H9 (cell line): Measurements from ENCODE around the gene PCSK2. TPM values are rescaled to one million over a fixed set of nuclear protein-coding genes. Genes with fewer than 3 reads are reported as not detected.

Source experiments
- DNase-seq: peaks from one replicate; pipeline ENCODE4 v3.0.0-alpha.2; 2017
- H2AFZ ChIP-seq: one replicate; pipeline ENCODE4 v1.6.1; 2013; ENCODE audit warnings: mild to moderate bottlenecking, low read length, control low read depth, moderate library complexity
- H2AK5ac ChIP-seq: 2 replicates; pipeline ENCODE4 v1.6.1; 2013; ENCODE audit warnings: low read length, control low read depth, mixed read lengths; ENCODE audit not compliant: insufficient read length
- H2BK120ac ChIP-seq: one replicate; pipeline ENCODE4 v1.6.1; 2013; ENCODE audit warnings: low read depth, mild to moderate bottlenecking, low read length, control low read depth, inconsistent platforms; ENCODE audit not compliant: poor library complexity, severe bottlenecking
- H2BK12ac ChIP-seq: 2 replicates; pipeline ENCODE4 v1.6.1; 2013; ENCODE audit warnings: low read length, control low read depth, mixed read lengths, low read depth; ENCODE audit not compliant: insufficient read length
- H2BK15ac ChIP-seq: 2 replicates; pipeline ENCODE4 v1.6.1; 2013; ENCODE audit warnings: low read depth, low read length, control low read depth
- H2BK20ac ChIP-seq: one replicate; pipeline ENCODE4 v1.6.1; 2013; ENCODE audit warnings: low read depth, mild to moderate bottlenecking, low read length, control low read depth, inconsistent platforms; ENCODE audit not compliant: poor library complexity, severe bottlenecking
- H2BK5ac ChIP-seq: 2 replicates; pipeline ENCODE4 v1.6.1; 2013; ENCODE audit warnings: low read length, control low read depth, mixed read lengths; ENCODE audit not compliant: insufficient read length
- H3K14ac ChIP-seq: 2 replicates; pipeline ENCODE4 v1.6.1; 2013; ENCODE audit warnings: low read length, control low read depth; ENCODE audit not compliant: insufficient read depth
- H3K18ac ChIP-seq: 2 replicates; pipeline ENCODE4 v1.6.1; 2013; ENCODE audit warnings: low read depth, mild to moderate bottlenecking, mixed read lengths, low read length, control low read depth; ENCODE audit not compliant: insufficient read length
- H3K23ac ChIP-seq: 2 replicates; pipeline ENCODE4 v1.6.1; 2013; ENCODE audit warnings: low read length, control low read depth, mixed read lengths, low read depth; ENCODE audit not compliant: insufficient read length
- H3K23me2 ChIP-seq: 2 replicates; pipeline ENCODE4 v1.6.1; 2013; ENCODE audit warnings: low read depth, mild to moderate bottlenecking, mixed read lengths, low read length, control low read depth; ENCODE audit not compliant: insufficient read length, poor library complexity, severe bottlenecking
- H3K27ac ChIP-seq: 2 replicates; pipeline ENCODE4 v1.5.1; 2013; ENCODE audit warnings: low read length, control low read depth, mixed read lengths, low read depth; ENCODE audit not compliant: insufficient read length
- H3K27me3 ChIP-seq: 2 replicates; pipeline ENCODE4 v1.6.1; 2013; ENCODE audit warnings: low read length, control low read depth, inconsistent platforms; ENCODE audit not compliant: insufficient read depth
- H3K4ac ChIP-seq: 2 replicates; pipeline ENCODE4 v1.6.1; 2013; ENCODE audit warnings: low read depth, mild to moderate bottlenecking, control low read depth, inconsistent platforms, low read length, moderate library complexity
- H3K4me1 ChIP-seq: 2 replicates; pipeline ENCODE4 v1.6.1; 2013; ENCODE audit warnings: low read length, control low read depth, inconsistent platforms; ENCODE audit not compliant: insufficient read depth
- H3K4me2 ChIP-seq: 2 replicates; pipeline ENCODE4 v1.6.1; 2013; ENCODE audit warnings: low read length, control low read depth, mixed read lengths; ENCODE audit not compliant: insufficient read length, insufficient read depth
- H3K56ac ChIP-seq: 2 replicates; pipeline ENCODE4 v1.6.1; 2013; ENCODE audit warnings: low read depth, mild to moderate bottlenecking, mixed read lengths, low read length, control low read depth; ENCODE audit not compliant: insufficient read length
- H3K79me1 ChIP-seq: 2 replicates; pipeline ENCODE4 v1.6.1; 2013; ENCODE audit warnings: low read depth, mild to moderate bottlenecking, moderate library complexity, low read length, control low read depth, inconsistent platforms; ENCODE audit not compliant: insufficient read depth, poor library complexity, severe bottlenecking
- H3K79me2 ChIP-seq: 2 replicates; pipeline ENCODE4 v1.6.1; 2013; ENCODE audit warnings: low read length, control low read depth, inconsistent platforms; ENCODE audit not compliant: insufficient read depth
- H3K9ac ChIP-seq: 2 replicates; pipeline ENCODE4 v1.6.1; 2013; ENCODE audit warnings: low read length, control low read depth, mixed read lengths; ENCODE audit not compliant: insufficient read length; ENCODE audit errors: extremely low read depth
- H3K9me3 ChIP-seq: one replicate; pipeline ENCODE4 v1.6.1; 2013; ENCODE audit warnings: low read depth, low read length, inconsistent platforms; ENCODE audit not compliant: control insufficient read depth
- H3T11ph ChIP-seq: one replicate; pipeline ENCODE4 v1.6.1; 2013; ENCODE audit warnings: mild to moderate bottlenecking, low read length, control low read depth, inconsistent platforms
- H4K20me1 ChIP-seq: one replicate; pipeline ENCODE4 v1.6.1; 2013; ENCODE audit not compliant: control insufficient read depth, insufficient read length, insufficient read depth
- H4K5ac ChIP-seq: 2 replicates; pipeline ENCODE4 v1.6.1; 2013; ENCODE audit warnings: low read depth, mild to moderate bottlenecking, mixed read lengths, low read length, control low read depth; ENCODE audit not compliant: insufficient read length
- H4K8ac ChIP-seq: replicated peaks from 2 replicates; pipeline ENCODE4 v1.6.1; 2013; ENCODE audit warnings: low read length, control low read depth, mixed read lengths, low read depth; ENCODE audit not compliant: insufficient read length
- H4K91ac ChIP-seq: 2 replicates; pipeline ENCODE4 v1.6.1; 2013; ENCODE audit warnings: low read depth, mild to moderate bottlenecking, moderate library complexity, mixed read lengths, low read length, control low read depth; ENCODE audit not compliant: insufficient read length
- H3K27ac Mint-ChIP-seq, 3 experiments: 2 replicates in 2 of 3; 3 replicates in 1 of 3; pipeline ENCODE4 v1.8.0; 2020 to 2021; ENCODE audit warnings: mixed read lengths in 3 of 3, mild to moderate bottlenecking in 1 of 3, moderate library complexity in 1 of 3
- H3K27me3 Mint-ChIP-seq: 2 replicates; pipeline ENCODE4 v1.8.0; 2021; ENCODE audit warnings: low read depth, mild to moderate bottlenecking, moderate library complexity, mixed read lengths
- H3K36me3 Mint-ChIP-seq, 3 experiments: 2 replicates in 2 of 3; 3 replicates in 1 of 3; pipeline ENCODE4 v1.8.0; 2020 to 2021; ENCODE audit warnings: low read depth in 3 of 3, mixed read lengths in 3 of 3; ENCODE audit not compliant: insufficient read depth in 1 of 3
- H3K4me1 Mint-ChIP-seq, 2 experiments: 2 replicates each; pipeline ENCODE4 v1.8.0; 2020; ENCODE audit warnings: mixed read lengths in 2 of 2
- H3K4me3 Mint-ChIP-seq, 2 experiments: 2 replicates in 1 of 2; 3 replicates in 1 of 2; pipeline ENCODE4 v1.8.0; 2020 to 2021; ENCODE audit warnings: mild to moderate bottlenecking in 2 of 2, mixed read lengths in 2 of 2, moderate library complexity in 1 of 2
- H3K9me3 Mint-ChIP-seq, 2 experiments: 2 replicates in 1 of 2; 3 replicates in 1 of 2; pipeline ENCODE4 v1.8.0; 2020; ENCODE audit warnings: mild to moderate bottlenecking in 2 of 2, mixed read lengths in 2 of 2, moderate library complexity in 1 of 2
- CTCF ChIP-seq: fragments of 200-600 bp; sonication (generic); conservative IDR thresholded peaks from 3 replicates; pipeline ENCODE4 v1.8.0; 2021; ENCODE audit warnings: antibody characterized with exemption, mild to moderate bottlenecking
- WGBS: extraction: QIAGEN DNeasy Blood & Tissue Kit; methylation state at CpG from one replicate; pipeline ENCODE4 v1.1.7; 2013; ENCODE audit warnings: missing lambda C conversion rate, low lambda C conversion rate, mixed read lengths; ENCODE audit not compliant: insufficient read length; ENCODE audit errors: extremely low coverage; 5-methylcytosine and 5-hydroxymethylcytosine counted together
- total RNA-seq: library from RNA; stranded (reverse); gene quantifications from 2 replicates; pipeline ENCODE4 v1.2.1, GENCODE V29; 2021

Gene PCSK2
- total RNA-seq, 1 experiment from 2014 or later = 2.8 TPM

- Histone ChIP-seq H2AFZ (no peak overlapping the region), H2BK15ac (no peak overlapping the region), H3K79me1 (no peaks in the 10 kb centered on the region), H2BK20ac (no peak overlapping the region), H2BK120ac (no peak overlapping the region), H2BK5ac (no peak overlapping the region), H3K23me2 (no peaks in the 10 kb centered on the region), H3K56ac (no peak overlapping the region), H3K4me2 (no peak overlapping the region), H3K9ac (no peak overlapping the region), H3K4me1 (no peaks in the 10 kb centered on the region), H3K14ac (no peak overlapping the region), H3K79me2 (no peaks in the 10 kb centered on the region), H3K23ac (no peak overlapping the region), H2AK5ac (no peak overlapping the region), H4K91ac (no peak overlapping the region), H4K8ac (no peak overlapping the region), H3K27me3 (no peaks in the 10 kb centered on the region), H3K27ac (no peak overlapping the region), H3K18ac (no peak overlapping the region), H2BK12ac (no peak overlapping the region), H3T11ph (no peak overlapping the region), H3K9me3 (no peaks in the 10 kb centered on the region), H4K5ac (no peak overlapping the region), H4K20me1 (no peaks in the 10 kb centered on the region), H3K4ac (no peak overlapping the region)
- no peak for TF ChIP-seq CTCF
- H3K27ac Mint-ChIP-seq = 0 out of 7 replicates have a peak overlapping the region, but pooled peaks of 1 of the 3 experiments have one; percentile 25
- no peaks in the 10 kb centered on the region for H3K9me3 Mint-ChIP-seq
- WGBS = no CpG with 5 or more reads among the region's 3 CpGs
- H3K4me1 Mint-ChIP-seq = peaks cover 5 to 6% of the 10 kb centered on the region in 2 experiments
- DNase-seq = no peak
- no peaks in the 10 kb centered on the region; the same call in 1 of the 2 replicates for H3K27me3 Mint-ChIP-seq
- no peak overlapping the region for H3K4me3 Mint-ChIP-seq
- no peaks in the 10 kb centered on the region for H3K36me3 Mint-ChIP-seq
Measured at GRCh38 chr20:17520583-17520982, 293.7 kb downstream of the PCSK2 start.
